Loucy (cell line): ENCODE measurements around the gene GRID1.

Experiments used
- EZH2phosphoT487 ChIP-seq: fragments of 200-600 bp; IDR thresholded peaks from 2 replicates; pipeline ENCODE4 v1.6.1; 2018; ENCODE audit warnings: antibody characterized with exemption, mild to moderate bottlenecking, moderate library complexity, borderline replicate concordance
- TF ChIP-seq, protein P1 (sequence below): fragments of 200-600 bp; sonication (generic); conservative IDR thresholded peaks from 2 replicates; pipeline ENCODE4 v1.5.1; 2014; ENCODE audit warnings: mild to moderate bottlenecking, antibody characterized with exemption, low read length

GRCh38 chr10:86289577-86289868 is 77.1 kb downstream of the GRID1 start:
- TF ChIP-seq, protein P1, sequence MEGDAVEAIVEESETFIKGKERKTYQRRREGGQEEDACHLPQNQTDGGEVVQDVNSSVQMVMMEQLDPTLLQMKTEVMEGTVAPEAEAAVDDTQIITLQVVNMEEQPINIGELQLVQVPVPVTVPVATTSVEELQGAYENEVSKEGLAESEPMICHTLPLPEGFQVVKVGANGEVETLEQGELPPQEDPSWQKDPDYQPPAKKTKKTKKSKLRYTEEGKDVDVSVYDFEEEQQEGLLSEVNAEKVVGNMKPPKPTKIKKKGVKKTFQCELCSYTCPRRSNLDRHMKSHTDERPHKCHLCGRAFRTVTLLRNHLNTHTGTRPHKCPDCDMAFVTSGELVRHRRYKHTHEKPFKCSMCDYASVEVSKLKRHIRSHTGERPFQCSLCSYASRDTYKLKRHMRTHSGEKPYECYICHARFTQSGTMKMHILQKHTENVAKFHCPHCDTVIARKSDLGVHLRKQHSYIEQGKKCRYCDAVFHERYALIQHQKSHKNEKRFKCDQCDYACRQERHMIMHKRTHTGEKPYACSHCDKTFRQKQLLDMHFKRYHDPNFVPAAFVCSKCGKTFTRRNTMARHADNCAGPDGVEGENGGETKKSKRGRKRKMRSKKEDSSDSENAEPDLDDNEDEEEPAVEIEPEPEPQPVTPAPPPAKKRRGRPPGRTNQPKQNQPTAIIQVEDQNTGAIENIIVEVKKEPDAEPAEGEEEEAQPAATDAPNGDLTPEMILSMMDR = no peak
- TF ChIP-seq EZH2phosphoT487 = no peak
